GM18520 (cell line): Measurements from ENCODE around the gene PI4KA.

Experiments
- ATAC-seq: cut with Tn5 transposase; IDR thresholded peaks from one replicate; pipeline ENCODE4 v1.9.1; 2021; ENCODE audit not compliant: unreplicated experiment

PI4KA gene

GRCh38 chr22:20818471-20818870 lies 40.1 kb downstream of the PI4KA start:
- no peak for ATAC-seq

GRCh38 chr22:20816559-20816958 lies 42.1 kb downstream of the PI4KA start:
- no peak for ATAC-seq

- no peak for ATAC-seq
Measured at GRCh38 chr22:20815477-20816050, 43.0 kb downstream of the PI4KA start.

GRCh38 chr22:20814221-20814808 lies 44.3 kb downstream of the PI4KA start:
- no peak for ATAC-seq

GRCh38 chr22:20813056-20813455 lies 45.6 kb downstream of the PI4KA start:
- ATAC-seq: no peak

- no peak for ATAC-seq
Measured at GRCh38 chr22:20811971-20812660, 46.5 kb downstream of the PI4KA start.

GRCh38 chr22:20811171-20811570 lies 47.4 kb downstream of the PI4KA start:
- ATAC-seq: no peak

GRCh38 chr22:20810645-20811044 lies 48.0 kb downstream of the PI4KA start:
- ATAC-seq: no peak

GRCh38 chr22:20809538-20810185 lies 48.9 kb downstream of the PI4KA start:
- ATAC-seq: no peak

- no peak for ATAC-seq
Measured at GRCh38 chr22:20808844-20809243, 49.8 kb downstream of the PI4KA start.

GRCh38 chr22:20807315-20807752 lies 51.3 kb downstream of the PI4KA start:
- no peak for ATAC-seq

GRCh38 chr22:20805972-20806471 lies 52.6 kb downstream of the PI4KA start:
- no peak for ATAC-seq

GRCh38 chr22:20804650-20805049 lies 54.0 kb downstream of the PI4KA start:
- ATAC-seq: no peak

- no peak for ATAC-seq
Measured at GRCh38 chr22:20803696-20804324, 54.8 kb downstream of the PI4KA start.

GRCh38 chr22:20802922-20803553 lies 55.6 kb downstream of the PI4KA start:
- ATAC-seq: no peak

- no peak for ATAC-seq
Measured at GRCh38 chr22:20802452-20802851, 56.2 kb downstream of the PI4KA start.

- ATAC-seq: no peak
Measured at GRCh38 chr22:20799449-20799848, 59.2 kb downstream of the PI4KA start.

- no peak for ATAC-seq
Measured at GRCh38 chr22:20798974-20799373, 59.6 kb downstream of the PI4KA start.

GRCh38 chr22:20798218-20798617 lies 60.4 kb downstream of the PI4KA start:
- no peak for ATAC-seq

- no peak for ATAC-seq
Measured at GRCh38 chr22:20796731-20797130, 61.9 kb downstream of the PI4KA start.
